Islet precursor cell (in vitro differentiated cells): Measurements from ENCODE around the gene RTN4RL1.
"Not testable (repeated sequence)": the region's sequence is repeated elsewhere in the genome, so short reads cannot be mapped to it uniquely, and the experiment has no call there.

Experiments used
- DNase-seq: peaks from one replicate; pipeline ENCODE4 v3.0.0-alpha.2; 2018

RTN4RL1 gene

DNA sequence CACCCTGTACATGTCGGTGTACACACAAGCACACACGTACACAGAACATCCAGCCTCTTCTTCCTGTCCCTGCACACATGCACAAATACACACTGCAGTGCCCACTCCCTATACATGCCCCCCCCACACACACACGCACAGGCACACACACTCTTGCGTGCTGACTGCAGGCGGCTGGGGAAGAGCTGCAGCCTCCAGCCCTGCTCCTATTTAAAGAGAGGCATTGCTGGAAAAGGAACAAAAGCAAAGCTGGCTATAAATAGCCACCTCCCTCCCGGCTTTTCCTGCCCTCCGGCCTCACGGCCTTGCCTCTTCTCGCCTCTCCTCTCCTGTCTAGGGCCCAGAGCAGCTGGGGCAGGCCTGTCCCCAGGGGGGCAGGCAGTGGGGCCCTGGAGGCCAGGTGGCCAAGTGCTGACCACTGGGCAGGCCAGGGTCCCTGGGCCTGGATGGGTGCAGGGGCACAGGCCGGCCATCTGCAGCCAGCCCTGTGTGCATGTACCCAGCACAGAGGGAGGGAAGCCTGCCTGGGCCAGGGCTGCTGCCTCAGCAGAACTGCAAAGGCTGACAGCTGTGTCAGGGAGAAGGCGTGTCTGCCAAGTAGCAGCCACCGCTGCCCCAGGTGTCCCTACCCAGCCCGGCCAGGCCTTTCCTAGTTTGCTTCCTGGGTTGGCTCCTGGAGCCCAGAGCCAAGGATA, 25.4 kb downstream of the RTN4RL1 start:
- peak; percentile 86 for DNase-seq

DNA sequence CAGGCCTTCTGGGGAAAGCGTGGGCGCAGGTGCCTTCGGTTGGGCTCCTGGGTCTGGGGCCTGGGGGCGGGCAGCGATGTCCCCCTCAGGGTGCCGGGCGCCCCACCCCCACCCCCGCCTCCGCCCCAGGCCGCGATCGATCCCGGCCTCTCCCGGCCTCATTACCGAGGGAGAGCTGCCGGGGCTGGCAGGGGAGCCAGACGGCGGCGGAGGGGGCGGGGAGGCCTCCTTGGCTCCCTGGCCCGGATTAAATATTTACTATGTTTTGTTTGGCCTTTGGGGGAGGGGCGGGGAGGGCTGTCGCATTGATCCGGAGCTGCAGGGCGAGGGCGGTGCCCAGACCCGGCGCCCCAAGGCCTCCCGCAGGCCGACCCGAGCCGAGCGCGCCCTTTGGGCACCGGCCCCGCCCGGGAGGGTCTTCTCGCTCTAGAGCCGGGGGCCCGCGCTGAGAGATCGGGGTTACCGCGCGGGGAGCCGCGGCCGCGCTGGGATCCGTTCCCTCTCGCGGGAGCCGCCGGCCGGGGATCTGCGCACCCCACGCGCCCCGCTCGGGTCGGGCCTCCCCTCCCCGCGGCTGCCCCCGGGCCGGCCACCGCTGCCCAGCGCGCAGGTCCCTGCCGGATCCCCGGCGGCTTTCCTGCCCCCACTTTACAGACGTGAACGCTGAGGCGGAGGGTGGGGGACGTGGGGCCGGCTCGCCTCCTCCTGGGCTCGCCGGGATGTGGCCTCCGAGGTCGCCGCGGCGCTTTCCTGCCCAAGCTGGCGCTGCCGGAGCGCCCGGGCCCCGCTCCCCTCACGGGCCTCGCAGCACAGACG, 27.0 kb downstream of the RTN4RL1 start:
- peak; percentile 69 for DNase-seq

DNA sequence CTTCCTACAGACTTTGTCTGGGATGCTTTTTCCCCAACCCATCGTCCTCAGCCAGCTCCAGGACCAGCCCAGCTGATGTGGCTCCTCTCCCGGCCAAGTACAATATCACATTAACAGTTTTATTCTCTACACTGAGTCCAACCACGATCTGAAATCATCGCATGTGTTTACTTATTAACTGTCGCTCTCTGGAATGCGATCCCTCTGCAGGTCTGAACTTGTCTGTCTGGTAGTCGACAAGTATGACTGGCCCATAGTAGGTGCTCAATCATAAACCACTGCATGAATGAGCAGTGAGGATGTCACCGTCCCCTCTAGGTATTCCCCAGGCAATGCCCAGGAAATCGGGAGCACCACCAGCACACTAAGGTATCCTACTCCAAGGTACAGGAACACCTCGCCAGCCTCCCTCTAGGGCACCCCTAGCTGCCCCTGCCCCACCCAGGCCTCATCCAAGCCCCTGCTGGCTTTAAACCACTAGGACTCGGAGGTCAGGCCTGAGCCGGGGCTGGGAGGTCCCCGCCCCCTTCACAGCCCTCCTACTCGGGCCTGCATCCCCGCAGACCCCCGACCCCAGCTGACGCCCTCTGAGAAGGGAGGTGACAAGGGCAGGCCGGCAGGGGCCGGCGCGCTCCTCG, 27.7 kb downstream of the RTN4RL1 start:
- peak; percentile 75 for DNase-seq

DNA sequence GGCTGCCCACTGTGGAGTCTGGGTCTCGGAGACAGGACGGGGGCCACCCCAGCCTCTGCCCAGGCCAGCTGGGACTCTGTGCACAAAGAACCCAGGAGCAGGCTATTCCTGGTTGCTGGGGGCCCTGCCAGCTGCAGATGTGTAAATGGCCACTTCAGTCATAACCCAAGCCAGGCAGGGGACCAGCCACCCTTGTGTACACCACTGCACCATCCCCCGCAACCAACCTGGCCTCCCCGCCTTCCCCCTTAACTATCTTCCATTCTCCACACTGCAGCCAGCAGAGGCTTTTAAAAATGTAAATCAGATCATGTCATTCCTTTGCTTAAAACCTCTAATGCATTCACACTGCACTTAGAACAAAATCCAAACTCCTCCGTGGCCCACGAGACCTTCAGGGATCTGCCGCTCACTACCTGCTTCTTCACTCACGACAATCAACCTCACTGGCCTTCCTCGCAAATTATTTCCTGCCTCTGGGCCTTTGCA, 28.3 kb downstream of the RTN4RL1 start:
- peak; percentile 59 for DNase-seq

DNA sequence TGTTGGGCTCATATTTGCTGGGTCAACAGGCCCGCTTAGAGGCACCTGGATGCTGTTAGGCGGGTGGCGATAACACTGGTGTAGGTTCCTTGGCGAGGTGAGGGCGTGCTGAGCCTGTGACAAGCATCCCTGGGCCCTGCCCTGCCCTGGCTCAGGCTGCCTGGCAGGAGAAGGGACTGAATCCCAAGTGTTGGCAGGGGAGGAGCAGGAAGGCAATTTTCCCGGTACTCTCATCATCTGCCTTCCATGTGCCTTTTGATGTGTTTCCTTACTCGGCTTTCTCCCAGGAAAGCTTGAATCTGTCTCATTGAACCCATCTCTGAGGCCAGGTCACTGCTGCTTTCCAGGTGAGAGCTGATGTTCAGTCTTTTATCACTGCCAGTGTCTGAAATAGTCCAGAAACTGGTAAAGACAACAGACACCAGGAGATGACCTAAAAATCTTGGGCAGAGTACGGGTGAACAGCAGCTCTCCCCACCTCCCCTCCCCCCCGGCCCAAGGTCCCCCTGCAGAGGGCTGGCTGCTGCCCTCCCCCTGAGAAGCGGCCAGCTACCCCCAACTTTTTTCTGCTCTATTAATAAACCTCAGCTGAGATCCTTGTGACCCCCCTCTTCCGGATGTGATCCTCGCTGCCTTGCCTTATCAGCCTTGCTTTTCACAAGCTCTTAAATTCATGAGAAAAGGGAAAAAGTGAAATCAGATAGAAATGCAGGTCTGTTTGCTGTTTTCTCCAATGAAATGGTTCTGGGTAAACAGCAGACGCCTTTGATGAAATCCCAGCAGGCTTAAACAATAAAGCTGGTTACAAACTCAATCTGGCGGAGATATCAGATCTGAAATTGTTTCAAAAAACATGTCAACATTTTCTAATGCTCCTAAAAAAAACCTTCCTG, 29.0 kb downstream of the RTN4RL1 start:
- DNase-seq = peak; percentile 52

DNA sequence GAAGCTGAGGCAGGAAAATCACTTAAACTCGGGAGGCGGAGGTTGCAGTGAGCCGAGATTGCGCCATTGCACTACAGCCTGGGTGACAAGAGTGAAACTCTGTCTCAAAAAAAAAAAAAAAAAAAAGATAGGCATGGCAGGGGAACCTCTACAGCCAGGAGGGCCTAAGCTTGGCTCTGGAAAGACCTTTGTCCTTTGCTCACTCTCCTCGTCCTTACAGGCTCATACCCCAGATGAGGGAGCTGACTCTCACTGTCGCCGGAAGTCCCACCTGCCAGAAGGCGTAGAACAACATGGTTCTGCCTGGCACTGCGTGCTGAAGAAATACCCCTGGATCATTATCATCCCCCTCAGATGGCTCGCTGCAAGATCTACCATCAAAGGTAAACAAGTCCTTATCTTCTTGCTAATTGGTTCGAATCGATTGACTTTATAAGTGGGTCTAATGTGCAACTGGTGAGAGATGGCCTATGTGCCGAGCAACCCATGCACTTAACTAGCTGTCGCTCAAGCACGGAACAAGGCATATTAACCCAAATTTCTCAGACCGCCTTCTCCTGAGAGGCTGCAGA, 29.7 kb downstream of the RTN4RL1 start:
- peak; percentile 50 for DNase-seq

DNA sequence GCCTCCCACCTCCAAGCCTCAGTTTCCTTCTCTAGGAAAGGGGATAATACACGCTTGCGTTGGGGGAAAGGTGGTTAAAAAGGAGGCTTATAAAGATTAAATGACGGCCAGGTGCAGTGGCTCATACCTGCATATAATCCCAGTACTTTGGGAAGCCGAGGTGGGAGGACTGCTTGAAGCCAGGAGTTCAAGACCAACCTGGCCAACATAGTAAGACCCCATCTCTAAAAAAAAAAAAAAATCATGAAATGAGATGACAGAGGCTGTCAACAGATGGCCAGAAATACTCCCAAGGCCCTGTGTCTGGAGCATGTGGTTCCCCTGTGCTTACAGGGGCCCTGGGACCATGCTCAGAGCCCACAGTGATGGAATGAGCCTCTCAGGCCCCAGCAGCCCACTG, 30.4 kb downstream of the RTN4RL1 start:
- no peak for DNase-seq

DNA sequence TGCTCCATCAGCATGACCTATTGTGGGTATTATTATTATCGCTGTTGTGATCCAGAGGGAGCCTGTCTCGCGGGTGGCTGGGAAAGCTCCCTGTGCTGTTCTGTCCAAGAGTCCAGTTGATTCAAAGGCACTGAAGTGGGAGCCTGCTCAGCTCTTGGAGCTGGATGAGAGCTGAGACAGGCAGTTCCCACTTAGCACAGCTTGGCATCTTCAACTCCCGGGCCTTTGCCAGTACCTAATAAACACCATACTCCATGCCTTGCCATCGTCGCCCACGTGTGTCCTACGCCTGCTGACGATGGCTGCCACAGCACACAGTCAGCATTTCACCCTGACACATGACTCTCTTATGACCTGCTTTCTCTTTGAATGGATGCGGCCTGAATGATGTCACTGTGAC, 32.6 kb downstream of the RTN4RL1 start:
- no peak for DNase-seq

DNA sequence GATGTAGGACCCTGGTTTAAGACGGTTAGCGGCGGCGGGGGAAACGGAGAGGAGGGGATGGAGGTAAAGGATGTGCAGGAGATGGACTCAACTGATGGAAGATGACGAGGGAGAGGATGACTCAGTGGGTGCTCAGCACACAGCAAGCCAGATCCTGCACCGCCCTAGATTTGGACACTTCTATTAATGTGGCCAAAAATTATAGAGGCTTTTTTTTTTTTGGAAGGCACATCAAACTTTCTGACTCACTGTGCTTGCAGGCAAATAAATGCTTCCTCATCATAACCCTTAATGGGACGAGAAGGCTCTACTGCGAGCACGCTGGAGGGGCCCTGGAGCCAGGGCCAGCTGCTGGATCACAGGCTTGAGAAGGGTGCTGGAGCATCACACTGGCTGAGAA, 36.0 kb downstream of the RTN4RL1 start:
- DNase-seq = no peak

DNA sequence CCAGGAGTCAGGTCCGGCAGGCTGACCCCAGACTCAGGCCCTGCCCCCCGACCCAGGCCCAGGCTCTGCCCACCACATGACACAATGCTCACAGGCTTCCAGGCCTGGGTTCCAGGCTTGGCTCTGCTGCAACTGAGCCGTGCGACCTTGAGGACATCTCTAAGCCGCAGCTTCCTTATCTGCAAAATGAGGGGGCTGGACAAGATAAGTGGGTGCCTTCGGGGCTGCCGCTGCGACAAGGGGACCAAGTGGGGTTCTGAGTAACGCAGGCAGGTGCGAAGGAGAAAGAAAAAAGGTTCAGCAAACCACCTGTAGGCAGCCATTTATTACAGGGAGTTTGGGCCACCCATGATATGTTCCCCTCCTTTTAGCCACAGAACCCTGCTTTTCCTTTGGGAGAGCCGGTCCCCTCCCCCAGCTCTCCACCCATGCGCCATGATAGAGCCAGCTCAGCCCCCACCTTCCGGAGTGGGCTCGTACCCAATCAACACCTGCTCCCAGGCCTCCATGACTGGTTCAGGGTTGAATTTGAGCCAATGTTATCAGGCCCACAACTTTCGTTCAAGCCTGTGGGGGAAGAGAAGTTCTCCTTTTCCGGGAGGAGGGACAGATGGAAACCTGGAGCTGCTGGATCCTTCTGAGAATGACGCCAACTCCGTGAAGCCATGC, 38.2 kb downstream of the RTN4RL1 start:
- no peak for DNase-seq

DNA sequence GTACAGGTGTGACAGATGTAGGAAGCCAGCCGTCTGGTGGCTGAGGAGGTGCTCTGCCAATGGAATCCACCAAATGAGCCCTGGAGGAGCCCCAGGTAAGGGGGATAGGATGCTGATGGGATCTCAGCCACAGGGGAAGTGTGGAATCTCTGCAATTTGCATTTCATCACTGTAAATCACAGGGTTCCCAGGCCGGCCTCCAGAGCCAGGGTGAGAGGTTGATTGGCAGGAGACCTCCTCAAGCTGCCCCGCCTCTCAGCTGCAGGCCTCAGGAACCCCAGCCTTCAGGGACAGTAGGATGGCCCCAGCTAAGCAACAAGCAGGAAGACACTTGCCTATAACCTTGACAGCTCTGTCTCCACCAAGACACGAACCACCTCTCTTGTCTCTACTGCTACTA, 39.4 kb downstream of the RTN4RL1 start:
- peak; percentile 84 for DNase-seq

DNA sequence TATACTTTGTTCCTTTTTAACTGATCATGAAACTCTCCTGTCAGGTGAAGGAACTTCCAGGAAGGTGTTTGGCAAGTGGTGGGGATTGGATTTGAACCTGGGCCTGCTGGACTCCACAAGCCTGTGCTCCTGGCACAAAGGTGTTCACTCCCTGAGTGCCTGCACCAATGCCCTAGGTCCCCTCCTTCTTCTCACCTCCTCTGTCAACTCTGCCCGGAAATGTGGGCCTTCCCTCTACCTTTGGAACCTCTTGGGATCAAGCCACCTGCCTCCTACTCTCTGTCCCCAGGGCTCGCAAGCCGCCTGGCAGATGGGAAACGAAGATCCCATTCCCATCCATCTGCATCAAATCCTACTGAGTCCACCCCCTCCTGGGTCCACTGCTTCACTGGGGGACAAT, 40.0 kb downstream of the RTN4RL1 start:
- DNase-seq = no peak

DNA sequence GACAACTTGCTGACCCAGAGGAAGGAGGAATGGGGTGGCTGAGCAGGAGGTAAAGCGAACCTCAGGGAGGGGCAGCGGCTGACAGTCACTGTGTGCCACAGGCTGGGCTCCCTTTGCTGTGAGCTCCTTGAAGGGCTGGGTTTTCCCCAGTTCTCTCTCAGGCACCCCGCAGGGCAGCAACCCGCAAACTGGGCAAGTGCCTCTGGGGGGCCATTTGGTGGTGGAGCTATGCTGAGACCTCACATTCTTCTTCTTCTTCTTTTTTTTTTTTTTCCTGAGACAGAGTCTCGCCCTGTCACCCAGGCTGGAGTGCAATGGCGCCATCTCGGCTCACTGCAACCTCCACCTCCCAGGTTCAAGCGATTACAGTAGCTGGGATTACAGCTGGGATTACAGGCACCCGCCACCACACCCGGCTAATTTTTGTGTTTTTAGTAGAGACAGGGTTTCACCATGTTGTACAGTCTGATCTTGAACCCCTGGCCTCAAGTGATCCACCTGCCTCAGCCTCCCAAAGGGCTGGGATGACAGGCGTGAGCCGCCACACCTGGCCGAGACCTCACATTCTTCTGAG, 42.3 kb downstream of the RTN4RL1 start:
- not testable (repeated sequence) for DNase-seq

DNA sequence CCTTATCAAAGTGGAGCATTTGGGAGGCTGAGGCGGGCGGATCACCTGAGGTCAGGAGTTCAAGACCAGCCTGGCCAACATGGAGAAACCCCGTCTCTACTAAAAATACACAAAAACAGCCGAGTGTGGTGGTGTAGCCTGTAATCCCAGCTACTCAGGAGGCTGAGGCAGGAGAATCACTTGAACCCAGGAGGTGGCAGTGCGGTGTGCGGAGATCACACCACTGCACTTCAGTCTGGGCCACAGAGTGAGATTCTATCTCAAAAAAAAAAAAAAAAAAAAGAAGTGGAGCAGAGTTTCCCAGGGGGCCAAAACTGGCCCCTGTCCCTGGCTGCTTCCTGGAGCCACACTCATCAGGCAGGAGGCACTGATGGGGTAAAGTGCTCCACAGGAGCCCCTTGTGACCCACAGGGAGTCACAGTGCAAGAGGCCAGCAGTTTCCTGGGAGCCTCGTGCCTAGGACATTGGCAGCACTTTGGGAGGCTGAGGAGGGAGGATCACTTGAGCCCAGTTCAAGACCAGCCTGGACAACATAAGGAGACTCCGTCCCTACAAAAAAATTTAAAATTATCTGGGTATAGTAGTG, 44.4 kb downstream of the RTN4RL1 start:
- DNase-seq = no peak

DNA sequence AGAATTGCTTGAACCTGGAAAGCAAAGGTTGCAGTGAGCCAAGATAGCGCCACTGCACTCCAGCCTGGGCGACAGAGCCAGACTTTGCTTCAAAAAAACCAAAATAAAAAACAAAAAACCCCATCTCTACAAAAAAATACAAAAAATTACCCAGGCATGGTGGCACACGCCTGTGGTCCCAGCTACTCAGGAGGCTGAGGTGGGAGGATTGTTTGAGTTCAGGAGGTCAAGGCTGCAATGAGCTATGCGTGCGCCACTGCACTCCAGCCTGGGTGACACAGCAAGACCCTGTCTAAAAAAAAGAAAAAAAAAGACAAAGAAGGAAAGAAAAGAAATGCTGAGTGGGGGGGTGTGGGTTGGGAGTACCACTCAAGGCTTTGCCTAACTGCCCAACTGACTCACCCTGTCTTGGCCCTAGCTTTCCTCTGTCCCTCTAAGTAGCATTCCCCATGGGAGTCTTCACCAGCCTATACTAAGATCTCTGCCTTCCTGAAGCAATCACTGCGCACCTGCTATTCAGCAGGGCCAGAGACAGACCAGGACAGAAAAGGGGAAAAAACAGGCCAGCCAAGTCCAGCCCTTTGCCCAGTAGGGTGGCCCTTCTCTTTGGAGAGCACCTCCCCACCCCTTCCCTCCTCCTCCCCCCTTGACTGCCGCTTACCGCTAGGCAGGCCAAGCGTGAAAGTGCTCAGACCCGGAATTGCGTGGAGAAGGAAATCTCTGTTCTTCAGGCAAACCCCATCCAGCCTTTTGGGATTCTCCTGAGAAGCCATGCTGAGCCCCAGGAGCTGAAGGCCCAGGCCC, 45.8 kb downstream of the RTN4RL1 start:
- no peak for DNase-seq

DNA sequence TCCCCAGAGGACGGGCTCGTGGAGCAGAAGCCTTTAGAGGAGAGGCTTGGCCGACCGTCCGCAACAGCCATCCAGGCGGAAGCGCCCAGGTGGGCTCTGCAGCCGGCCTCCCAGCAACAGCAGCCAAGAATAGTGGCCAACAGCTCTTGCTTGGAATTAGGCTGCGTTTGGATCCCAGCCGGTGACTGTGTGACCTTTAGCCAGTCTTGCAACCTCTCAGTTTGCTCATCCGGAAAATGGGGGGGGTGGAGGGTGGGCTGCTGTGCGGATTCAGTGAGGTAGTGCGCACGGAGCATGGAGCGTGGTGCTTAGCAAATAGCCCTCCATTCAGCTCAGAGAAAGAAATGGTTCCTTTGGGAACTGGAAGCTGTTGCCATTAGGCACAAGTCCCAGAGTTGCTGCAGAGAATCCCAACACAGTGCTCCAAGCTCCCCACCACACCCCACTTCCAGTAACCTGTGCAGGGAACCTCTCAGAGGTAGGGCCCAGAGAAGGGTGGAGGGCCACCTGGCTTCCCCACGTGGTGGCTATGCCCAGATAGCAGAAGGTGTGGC, 46.7 kb downstream of the RTN4RL1 start:
- no peak for DNase-seq

DNA sequence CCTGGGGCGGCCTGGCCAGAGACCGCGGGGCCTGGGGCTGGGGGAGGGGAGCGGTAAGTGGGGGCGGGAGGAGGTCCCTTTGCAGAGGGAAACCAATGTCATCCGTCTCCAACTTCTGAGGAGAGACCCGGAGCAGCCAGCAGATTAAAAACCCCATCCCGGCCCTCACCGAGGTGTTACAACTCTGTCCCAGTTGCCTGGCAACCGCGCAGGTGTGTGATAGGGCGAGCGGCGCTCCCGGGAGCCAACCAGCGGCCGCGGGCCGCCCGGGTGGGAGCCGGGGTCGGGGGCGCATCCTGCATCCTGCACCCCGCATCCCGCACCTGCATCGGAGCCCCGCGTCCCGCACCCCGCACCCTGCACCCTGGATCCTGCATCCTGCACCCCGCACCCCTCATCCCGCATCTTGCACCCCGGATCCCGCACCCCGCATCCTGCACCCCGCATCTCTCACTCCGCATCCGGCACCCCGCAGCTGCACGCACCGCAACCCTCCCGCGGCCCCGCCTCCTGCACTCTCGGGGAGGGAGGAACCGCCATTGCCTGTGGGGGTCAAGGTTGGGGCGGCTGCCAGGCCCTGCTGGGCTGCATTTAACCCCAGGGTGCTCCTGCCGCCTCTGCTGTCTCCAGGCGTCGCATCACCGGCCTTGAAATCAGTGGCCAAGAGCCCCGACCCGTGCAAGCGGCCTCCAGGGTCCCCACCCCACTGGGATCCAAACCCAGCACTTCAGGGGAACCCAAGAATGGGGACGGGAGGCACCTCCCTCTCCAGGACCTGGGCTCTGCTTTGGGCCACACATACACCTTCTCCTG, 47.3 kb downstream of the RTN4RL1 start:
- DNase-seq = no peak

DNA sequence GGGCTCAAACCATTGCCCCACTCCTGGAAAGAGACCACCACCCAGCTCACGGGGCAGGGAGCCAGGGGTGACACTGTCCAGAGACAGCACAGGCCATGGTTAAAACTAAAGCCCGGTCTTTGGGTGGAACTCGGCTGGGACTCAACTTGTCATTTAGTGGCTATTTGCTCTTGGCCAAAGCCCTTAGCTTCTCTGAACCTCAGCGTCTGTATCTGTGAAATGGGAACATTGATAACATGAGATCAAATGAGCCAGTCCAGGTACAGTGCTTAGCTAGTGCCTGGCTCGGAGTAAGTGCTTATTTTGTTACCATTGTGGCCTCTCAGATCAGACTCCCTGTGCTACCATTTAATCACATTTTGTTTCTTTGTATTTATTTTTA, 48.5 kb downstream of the RTN4RL1 start:
- no peak for DNase-seq
